Measurements from ENCODE around the gene HSFX1.
"Not testable (repeated sequence)": the region's sequence is repeated elsewhere in the genome, so short reads cannot be mapped to it uniquely, and the experiment has no call there.

HSFX1 gene

DNA sequence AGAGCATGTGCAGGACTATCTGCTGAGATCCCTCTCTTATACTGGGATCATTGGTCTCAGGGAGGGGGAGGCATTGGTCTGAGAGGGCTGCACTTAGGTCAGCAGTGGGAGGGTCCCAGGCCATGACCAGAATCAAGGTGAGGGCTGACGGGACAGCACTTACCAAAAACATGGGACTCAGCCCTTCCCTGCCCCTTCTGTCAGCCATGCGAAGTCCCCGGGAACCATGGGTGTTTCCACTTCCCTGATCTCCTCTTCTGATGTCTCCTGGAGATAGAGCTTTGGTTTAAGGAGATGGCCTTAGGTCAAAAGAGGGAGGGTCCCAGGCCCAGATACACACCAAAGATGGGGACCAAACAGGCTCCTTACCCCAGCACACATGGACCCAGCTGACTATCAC, 12.9 kb upstream of the HSFX1 start:
- no peaks in the 10 kb centered on the region for H3K36me3 Mint-ChIP-seq (ENCODE audit: low read depth)
- H3K27ac Mint-ChIP-seq, result no peak overlapping the region
- peaks cover 13% of the 10 kb centered on the region for H3K9me3 Mint-ChIP-seq
- H3K4me3 Mint-ChIP-seq, result no peak overlapping the region
- TF ChIP-seq, protein P1, sequence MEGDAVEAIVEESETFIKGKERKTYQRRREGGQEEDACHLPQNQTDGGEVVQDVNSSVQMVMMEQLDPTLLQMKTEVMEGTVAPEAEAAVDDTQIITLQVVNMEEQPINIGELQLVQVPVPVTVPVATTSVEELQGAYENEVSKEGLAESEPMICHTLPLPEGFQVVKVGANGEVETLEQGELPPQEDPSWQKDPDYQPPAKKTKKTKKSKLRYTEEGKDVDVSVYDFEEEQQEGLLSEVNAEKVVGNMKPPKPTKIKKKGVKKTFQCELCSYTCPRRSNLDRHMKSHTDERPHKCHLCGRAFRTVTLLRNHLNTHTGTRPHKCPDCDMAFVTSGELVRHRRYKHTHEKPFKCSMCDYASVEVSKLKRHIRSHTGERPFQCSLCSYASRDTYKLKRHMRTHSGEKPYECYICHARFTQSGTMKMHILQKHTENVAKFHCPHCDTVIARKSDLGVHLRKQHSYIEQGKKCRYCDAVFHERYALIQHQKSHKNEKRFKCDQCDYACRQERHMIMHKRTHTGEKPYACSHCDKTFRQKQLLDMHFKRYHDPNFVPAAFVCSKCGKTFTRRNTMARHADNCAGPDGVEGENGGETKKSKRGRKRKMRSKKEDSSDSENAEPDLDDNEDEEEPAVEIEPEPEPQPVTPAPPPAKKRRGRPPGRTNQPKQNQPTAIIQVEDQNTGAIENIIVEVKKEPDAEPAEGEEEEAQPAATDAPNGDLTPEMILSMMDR (IDR thresholded peaks at IDR 0.05; ENCODE audit: unreplicated experiment in 3 of 3), result no peak
- no peaks in the 10 kb centered on the region for H3K4me1 Mint-ChIP-seq
- no peaks in the 10 kb centered on the region for H3K27me3 Mint-ChIP-seq (ENCODE audit: low read depth)

DNA sequence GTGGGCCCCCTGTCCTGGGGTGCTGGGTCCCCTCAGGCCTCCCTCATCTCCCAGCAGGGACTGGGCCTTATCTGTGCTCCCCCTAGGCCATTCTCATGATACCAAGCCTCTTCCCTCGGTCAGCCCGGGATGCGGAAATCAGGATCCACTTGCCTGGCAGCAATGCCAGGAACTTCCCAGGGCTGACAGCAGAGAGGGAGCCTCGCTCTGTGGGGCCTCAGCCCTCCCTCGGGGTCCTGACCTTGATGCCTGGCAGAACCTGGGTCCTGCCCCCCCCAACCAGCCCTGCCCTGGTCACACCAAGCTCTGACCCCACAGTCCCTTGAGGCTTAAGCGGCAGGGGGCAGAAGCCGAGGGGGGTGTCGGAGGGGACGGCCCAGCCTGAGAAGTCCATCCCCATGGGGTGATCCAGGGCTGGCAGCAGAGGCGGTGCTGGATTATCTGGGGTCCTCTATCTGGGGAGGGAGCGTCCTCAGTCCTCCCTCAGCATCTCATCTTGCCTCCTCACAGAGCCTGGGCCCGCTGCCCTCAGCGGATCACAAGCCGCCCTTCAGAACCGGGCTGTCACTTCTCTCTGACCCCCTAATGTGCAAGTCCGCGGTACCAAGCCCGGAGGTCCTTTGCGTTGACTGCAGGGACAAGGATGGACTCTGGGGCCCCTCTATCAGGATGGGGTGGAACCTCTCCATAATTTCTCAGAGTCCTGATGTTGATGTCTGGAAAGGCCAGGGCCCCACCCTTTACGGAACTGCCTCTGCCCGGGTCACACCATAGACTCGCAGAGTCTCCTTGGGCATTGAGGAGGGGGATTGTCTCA, 11.8 kb upstream of the HSFX1 start:
- peaks cover 11% of the 10 kb centered on the region for H3K9me3 Mint-ChIP-seq
- H3K27me3 Mint-ChIP-seq (ENCODE audit: low read depth); H3K4me1 Mint-ChIP-seq; H3K27ac Mint-ChIP-seq; H3K4me3 Mint-ChIP-seq; H3K36me3 Mint-ChIP-seq (ENCODE audit: low read depth): not testable (repeated sequence)

DNA sequence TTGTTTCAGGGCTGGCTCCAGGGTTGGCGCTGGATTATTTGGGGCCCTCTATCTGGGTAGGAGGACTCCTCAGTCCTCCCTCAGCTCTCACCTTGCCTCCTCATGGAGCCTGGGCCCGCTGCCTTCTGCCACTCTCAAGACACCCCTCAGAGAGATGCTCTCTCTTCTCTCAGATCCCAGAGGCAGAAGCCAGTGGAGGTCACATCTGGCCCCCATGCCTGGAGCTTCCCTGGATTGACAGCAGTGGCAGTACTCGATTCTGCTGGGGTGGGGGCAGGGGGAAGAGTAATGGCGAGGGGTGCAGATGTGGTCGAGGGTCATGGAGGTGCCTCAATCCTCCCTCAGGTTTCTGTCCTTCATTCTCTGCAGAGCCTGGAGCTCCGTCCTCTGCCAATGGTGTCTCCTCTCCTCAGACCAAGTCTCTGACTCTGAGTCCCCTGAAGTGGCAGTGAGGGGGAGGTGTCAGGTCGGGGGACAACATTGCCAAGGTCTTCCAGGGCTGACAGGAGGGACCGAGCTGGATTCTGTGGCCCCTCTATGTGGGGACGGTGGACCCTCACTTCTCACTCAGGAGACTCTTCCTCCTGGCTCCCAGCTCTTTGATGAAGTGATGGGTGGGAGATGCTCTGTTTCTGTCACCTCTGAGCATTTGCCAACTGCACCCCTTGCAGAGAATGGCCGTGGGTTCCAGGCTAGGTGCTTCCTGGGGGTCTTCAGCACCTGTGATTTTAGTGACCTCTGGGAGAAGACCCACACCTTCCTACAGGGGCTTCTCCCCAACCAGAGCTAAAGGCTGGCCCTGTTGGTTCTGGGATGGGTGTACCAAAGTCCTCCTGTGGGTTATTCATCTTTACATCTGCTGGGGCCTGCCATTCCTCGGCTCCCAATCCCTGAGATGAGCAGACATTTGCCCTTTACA, 10.9 kb upstream of the HSFX1 start:
- no peaks in the 10 kb centered on the region for H3K27me3 Mint-ChIP-seq (ENCODE audit: low read depth)

GRCh38 chrX:149770344-149770743, 3.5 kb upstream of the HSFX1 start:
- not testable (repeated sequence) for H3K36me3 Mint-ChIP-seq (ENCODE audit: low read depth); H3K27me3 Mint-ChIP-seq (ENCODE audit: low read depth); H3K27ac Mint-ChIP-seq; H3K9me3 Mint-ChIP-seq; H3K4me3 Mint-ChIP-seq; H3K4me1 Mint-ChIP-seq

More for the DNA sequence above, 10.9 kb upstream of the HSFX1 start:
- Mint-ChIP-seq H3K4me3 (no peak overlapping the region), H3K27ac (no peak overlapping the region), H3K9me3 (peaks cover 10% of the 10 kb centered on the region), H3K36me3 (ENCODE audit: low read depth) (no peaks in the 10 kb centered on the region), H3K4me1 (no peaks in the 10 kb centered on the region)
- TF ChIP-seq, protein P1 (IDR thresholded peaks at IDR 0.05; ENCODE audit: unreplicated experiment in 3 of 3), result no peak

DNA sequence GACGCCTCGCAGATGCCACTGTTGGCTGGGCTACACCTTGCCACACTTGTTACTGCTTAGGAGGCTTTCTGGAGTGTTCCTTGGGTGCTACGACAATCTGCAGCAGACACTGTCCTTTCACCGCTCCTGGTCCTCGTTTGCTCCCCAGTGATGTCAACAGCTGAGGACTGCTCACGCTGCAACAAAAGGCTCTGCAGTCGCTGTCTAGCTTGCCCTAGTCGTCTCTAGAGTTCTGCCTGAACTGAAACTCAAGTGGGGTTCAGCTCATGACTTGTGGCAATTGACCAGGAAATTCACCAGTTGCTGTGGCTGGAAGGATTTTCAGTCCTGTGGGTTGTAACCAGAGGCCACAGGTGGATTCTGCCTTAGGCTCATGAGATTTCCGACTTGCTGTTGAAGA, 842 bp upstream of the HSFX1 start:
- H3K36me3 Mint-ChIP-seq (ENCODE audit: low read depth); H3K27me3 Mint-ChIP-seq (ENCODE audit: low read depth); H3K4me3 Mint-ChIP-seq; H3K4me1 Mint-ChIP-seq; H3K9me3 Mint-ChIP-seq; H3K27ac Mint-ChIP-seq: not testable (repeated sequence)

GRCh38 chrX:149777999-149778398, 4.1 kb downstream of the HSFX1 start:
- H3K4me1 Mint-ChIP-seq; H3K36me3 Mint-ChIP-seq (ENCODE audit: low read depth); H3K9me3 Mint-ChIP-seq; H3K27me3 Mint-ChIP-seq (ENCODE audit: low read depth); H3K4me3 Mint-ChIP-seq; H3K27ac Mint-ChIP-seq: not testable (repeated sequence)

DNA sequence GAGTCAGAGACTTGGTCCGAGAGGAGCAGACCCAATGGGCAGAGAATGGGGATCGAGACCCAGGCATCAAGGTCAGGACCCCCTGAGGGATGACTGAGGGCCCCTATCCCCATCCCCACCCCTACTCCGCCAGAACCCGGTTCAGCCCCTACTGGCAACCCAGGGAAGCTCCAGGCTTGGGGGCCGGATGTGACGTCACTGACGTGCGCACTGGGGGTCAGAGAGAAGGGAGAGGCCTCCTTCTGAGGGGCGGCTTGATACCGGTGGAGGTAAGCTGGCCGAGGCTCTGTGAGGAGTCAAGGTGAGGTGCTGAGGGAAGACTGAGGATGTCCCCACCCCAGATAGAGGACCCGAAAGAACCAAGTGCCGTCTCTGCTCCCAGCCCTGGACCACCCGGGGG, 7.9 kb downstream of the HSFX1 start, which contains the start of gene MAGEA9:
Gene MAGEA9 (plus strand): TSS at position 204 of the 400 bp plus-strand sequence. CDS start 4,281 bp downstream, outside the sequence.
- not testable (repeated sequence) for H3K4me3 Mint-ChIP-seq; H3K27me3 Mint-ChIP-seq (ENCODE audit: low read depth); H3K27ac Mint-ChIP-seq

GRCh38 chrX:149795531-149795930, 21.7 kb downstream of the HSFX1 start:
- H3K36me3 Mint-ChIP-seq (ENCODE audit: low read depth); H3K4me1 Mint-ChIP-seq; H3K4me3 Mint-ChIP-seq; H3K27me3 Mint-ChIP-seq (ENCODE audit: low read depth); H3K27ac Mint-ChIP-seq: not testable (repeated sequence)
- H3K9me3 Mint-ChIP-seq, result peaks cover 21% of the 10 kb centered on the region

More for the DNA sequence above, 7.9 kb downstream of the HSFX1 start, which contains the start of gene MAGEA9:
- H3K36me3 Mint-ChIP-seq (ENCODE audit: low read depth); H3K4me1 Mint-ChIP-seq; H3K9me3 Mint-ChIP-seq: not testable (repeated sequence)
